ENCODE results near the gene NCAM1. TPM values are rescaled to one million over a fixed set of nuclear protein-coding genes. Genes with fewer than 3 reads are reported as not detected.

NCAM1 gene
- total and polyA plus RNA-seq, 12 donors: 38.7 to 181 (median 111) TPM

DNA sequence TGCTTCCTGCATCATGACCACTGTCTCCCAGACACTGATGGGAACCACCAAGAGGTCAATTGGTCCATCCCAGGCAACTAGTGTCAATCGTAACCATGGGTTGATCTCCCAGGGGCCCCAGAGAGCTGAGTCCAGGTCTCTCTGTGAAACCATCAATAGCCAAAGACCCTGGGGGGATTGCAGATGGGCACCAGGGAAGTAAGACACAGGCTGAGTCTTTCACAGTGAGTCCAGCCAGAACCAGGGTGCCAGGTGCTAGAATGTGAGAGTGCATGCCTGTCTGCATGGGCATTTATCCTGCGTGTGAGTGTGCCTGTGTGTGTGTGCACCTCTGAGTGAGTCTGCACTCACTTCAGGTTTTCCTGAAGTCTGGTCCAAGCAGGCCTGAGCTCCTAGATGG lies 307.9 kb downstream of the NCAM1 start:
- no peak for DNase-seq
- no peaks in the 10 kb centered on the region for H3K4me1 ChIP-seq (replicated peaks in 1 of 2)
- 94 to 100% (median 96%) methylated on average over 1 to 2 of the region's 2 CpGs for WGBS, 4 donors
- intact Hi-C loops (cut with DNase I): loop anchor here in 1 of 2 donors (10.0 kb wide), 1 partner anchor 224 kb away; no protein-coding TSS in a partner anchor
- TF ChIP-seq CTCF (IDR thresholded peaks at IDR 0.05): no peak
- no peak for TF ChIP-seq POLR2A (IDR thresholded peaks at IDR 0.05)
- peaks cover 0 to 5% of the 10 kb centered on the region in 2 donors for H3K36me3 ChIP-seq (replicated peaks in 1 of 2)
- no peak overlapping the region for H3K4me3 ChIP-seq
- no peaks in the 10 kb centered on the region for H3K9me3 ChIP-seq (replicated peaks in 1 of 3)
- H3K27me3 ChIP-seq: no peaks in the 10 kb centered on the region
- no peak overlapping the region for H3K27ac ChIP-seq

GRCh38 chr11:113269636-113270035 lies 308.4 kb downstream of the NCAM1 start:
- Histone ChIP-seq H3K4me1 (replicated peaks in 1 of 2) (no peaks in the 10 kb centered on the region), H3K27ac (no peak overlapping the region), H3K9me3 (replicated peaks in 1 of 3) (no peaks in the 10 kb centered on the region), H3K27me3 (no peaks in the 10 kb centered on the region), H3K36me3 (replicated peaks in 1 of 2) (peaks cover 0 to 5% of the 10 kb centered on the region in 2 donors), H3K4me3 (no peak overlapping the region)
- 91 to 98% (median 94%) methylated on average over 5 of the region's 5 CpGs; no CpG with 5 or more reads in 1 of the 4 donors for WGBS, 4 donors
- DNase-seq: no peak
- TF ChIP-seq POLR2A (IDR thresholded peaks at IDR 0.05) (no peak), CTCF (IDR thresholded peaks at IDR 0.05) (no peak)
- intact Hi-C loops (cut with DNase I): loop anchor here (10.0 kb wide), 2 partner anchors 155 to 225 kb away; no protein-coding TSS in a partner anchor

DNA sequence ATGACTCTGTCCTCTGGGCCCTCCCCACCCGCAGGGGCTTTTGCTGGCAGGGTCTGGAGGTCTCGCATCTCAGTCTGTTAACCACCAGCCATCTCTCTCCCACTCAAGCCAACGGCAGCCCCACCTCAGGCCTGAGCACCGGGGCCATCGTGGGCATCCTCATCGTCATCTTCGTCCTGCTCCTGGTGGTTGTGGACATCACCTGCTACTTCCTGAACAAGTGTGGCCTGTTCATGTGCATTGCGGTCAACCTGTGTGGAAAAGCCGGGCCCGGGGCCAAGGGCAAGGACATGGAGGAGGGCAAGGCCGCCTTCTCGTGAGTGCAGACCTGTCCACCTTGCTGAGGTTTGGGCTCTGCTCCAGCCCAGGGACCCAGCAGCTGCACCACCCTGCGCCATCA lies 308.9 kb downstream of the NCAM1 start:
- H3K9me3 ChIP-seq (replicated peaks in 1 of 3): no peaks in the 10 kb centered on the region
- 93 to 98% (median 96%) methylated on average over 12 to 13 of the region's 13 CpGs for WGBS, 4 donors
- no peaks in the 10 kb centered on the region for H3K4me1 ChIP-seq (replicated peaks in 1 of 2)
- intact Hi-C loops (cut with DNase I): loop anchor here in 1 of 2 donors (10.0 kb wide), 1 partner anchor 155 kb away; no protein-coding TSS in a partner anchor
- H3K4me3 ChIP-seq: no peak overlapping the region
- no peak for DNase-seq
- H3K27ac ChIP-seq: no peak overlapping the region
- no peak for TF ChIP-seq CTCF (IDR thresholded peaks at IDR 0.05)
- TF ChIP-seq POLR2A (IDR thresholded peaks at IDR 0.05): no peak
- H3K36me3 ChIP-seq (replicated peaks in 1 of 2): peaks cover 0 to 5% of the 10 kb centered on the region in 2 donors
- H3K27me3 ChIP-seq: no peaks in the 10 kb centered on the region

GRCh38 chr11:113271551-113272245 lies 310.5 kb downstream of the NCAM1 start:
- Histone ChIP-seq H3K36me3 (replicated peaks in 1 of 2) (peaks cover 0 to 5% of the 10 kb centered on the region in 2 donors), H3K27ac (peak overlapping the region in 1 of 5 donors; percentile 49), H3K27me3 (no peaks in the 10 kb centered on the region), H3K9me3 (replicated peaks in 1 of 3) (no peaks in the 10 kb centered on the region), H3K4me3 (no peak overlapping the region), H3K4me1 (replicated peaks in 1 of 2) (no peaks in the 10 kb centered on the region)
- intact Hi-C loops (cut with DNase I): loop anchor here in 1 of 2 donors (10.0 kb wide), 1 partner anchor 157 kb away; no protein-coding TSS in a partner anchor
- 85 to 91% (median 86%) methylated on average over 12 to 14 of the region's 14 CpGs for WGBS, 4 donors
- no peak for DNase-seq
- no peak for TF ChIP-seq POLR2A (IDR thresholded peaks at IDR 0.05)
- TF ChIP-seq CTCF (IDR thresholded peaks at IDR 0.05): no peak
